ENCODE results near the gene ANKRD22.

Gene ANKRD22

GRCh38 chr10:88877298-88877697, 25.7 kb upstream of the ANKRD22 start:
- no peaks in the 10 kb centered on the region for H3K27me3 ChIP-seq (ENCODE audit: insufficient read depth, low read length)
- H3K4me1 ChIP-seq (ENCODE audit: insufficient read depth, low read length, severe bottlenecking) = peaks cover 21% of the 10 kb centered on the region
- no peaks in the 10 kb centered on the region for H3F3A ChIP-seq (ENCODE audit: insufficient read depth, low read length)
- peaks cover 6% of the 10 kb centered on the region; the same call in 1 of the 2 replicates for H3K79me2 ChIP-seq (ENCODE audit: insufficient read depth, low read length)
- H3K9ac ChIP-seq (ENCODE audit: low read length) = no peak overlapping the region
- no peak overlapping the region for H3K27ac ChIP-seq (ENCODE audit: low read depth, low read length, poor library complexity, severe bottlenecking)
- H3K4me2 ChIP-seq (ENCODE audit: low read length) = no peak overlapping the region
- H2AFZ ChIP-seq (ENCODE audit: low read length) = no peak overlapping the region
- H4K20me1 ChIP-seq (ENCODE audit: insufficient read depth, low read length) = no peaks in the 10 kb centered on the region
- H3K4me3 ChIP-seq (ENCODE audit: low read depth, low read length, poor library complexity, severe bottlenecking) = no peak overlapping the region
- no peak for TF ChIP-seq EZH2 (IDR thresholded peaks at IDR 0.05; ENCODE audit: borderline replicate concordance, low read length)
- TF ChIP-seq CTCF (IDR thresholded peaks at IDR 0.05; ENCODE audit: low read length) = no peak
- no peaks in the 10 kb centered on the region for H3K9me3 ChIP-seq (ENCODE audit: low read length)
- no peaks in the 10 kb centered on the region for H3K36me3 ChIP-seq (ENCODE audit: insufficient read depth, low read length)
- H3K9me2 ChIP-seq (ENCODE audit: low read depth, low read length) = no peaks in the 10 kb centered on the region

GRCh38 chr10:88875081-88875480, 23.4 kb upstream of the ANKRD22 start:
- H3K9me3 ChIP-seq (ENCODE audit: low read length) = no peaks in the 10 kb centered on the region

GRCh38 chr10:88874281-88874680, 22.6 kb upstream of the ANKRD22 start:
- no peaks in the 10 kb centered on the region for H3K36me3 ChIP-seq (ENCODE audit: insufficient read depth, low read length)
- no peak overlapping the region for H3K4me3 ChIP-seq (ENCODE audit: low read depth, low read length, poor library complexity, severe bottlenecking)
- H3K9me3 ChIP-seq (ENCODE audit: low read length) = no peaks in the 10 kb centered on the region
- TF ChIP-seq EZH2 (IDR thresholded peaks at IDR 0.05; ENCODE audit: borderline replicate concordance, low read length) = no peak
- TF ChIP-seq CTCF (IDR thresholded peaks at IDR 0.05; ENCODE audit: low read length) = no peak
- H3K79me2 ChIP-seq (ENCODE audit: insufficient read depth, low read length) = no peaks in the 10 kb centered on the region
- peaks cover 4% of the 10 kb centered on the region for H3K4me1 ChIP-seq (ENCODE audit: insufficient read depth, low read length, severe bottlenecking)
- no peaks in the 10 kb centered on the region for H3K27me3 ChIP-seq (ENCODE audit: insufficient read depth, low read length)
- H3K4me2 ChIP-seq (ENCODE audit: low read length) = no peak overlapping the region
- no peaks in the 10 kb centered on the region for H4K20me1 ChIP-seq (ENCODE audit: insufficient read depth, low read length)
- no peak overlapping the region for H2AFZ ChIP-seq (ENCODE audit: low read length)
- no peak overlapping the region for H3K9ac ChIP-seq (ENCODE audit: low read length)
- no peaks in the 10 kb centered on the region for H3K9me2 ChIP-seq (ENCODE audit: low read depth, low read length)
- no peaks in the 10 kb centered on the region for H3F3A ChIP-seq (ENCODE audit: insufficient read depth, low read length)
- no peak overlapping the region for H3K27ac ChIP-seq (ENCODE audit: low read depth, low read length, poor library complexity, severe bottlenecking)

More at GRCh38 chr10:88875081-88875480, 23.4 kb upstream of the ANKRD22 start:
- H3K36me3 ChIP-seq (ENCODE audit: insufficient read depth, low read length) = no peaks in the 10 kb centered on the region
- no peaks in the 10 kb centered on the region for H3K9me2 ChIP-seq (ENCODE audit: low read depth, low read length)
- H3K27me3 ChIP-seq (ENCODE audit: insufficient read depth, low read length) = no peaks in the 10 kb centered on the region
- H3F3A ChIP-seq (ENCODE audit: insufficient read depth, low read length) = no peaks in the 10 kb centered on the region
- no peak overlapping the region for H3K9ac ChIP-seq (ENCODE audit: low read length)
- peaks cover 12% of the 10 kb centered on the region for H3K4me1 ChIP-seq (ENCODE audit: insufficient read depth, low read length, severe bottlenecking)
- no peaks in the 10 kb centered on the region for H3K79me2 ChIP-seq (ENCODE audit: insufficient read depth, low read length)
- H3K27ac ChIP-seq (ENCODE audit: low read depth, low read length, poor library complexity, severe bottlenecking) = no peak overlapping the region
- no peak overlapping the region for H2AFZ ChIP-seq (ENCODE audit: low read length)
- no peak overlapping the region for H3K4me3 ChIP-seq (ENCODE audit: low read depth, low read length, poor library complexity, severe bottlenecking)
- no peak for TF ChIP-seq EZH2 (IDR thresholded peaks at IDR 0.05; ENCODE audit: borderline replicate concordance, low read length)
- no peak for TF ChIP-seq CTCF (IDR thresholded peaks at IDR 0.05; ENCODE audit: low read length)
- no peaks in the 10 kb centered on the region for H4K20me1 ChIP-seq (ENCODE audit: insufficient read depth, low read length)
- no peak overlapping the region for H3K4me2 ChIP-seq (ENCODE audit: low read length)

Measured in OCI-LY1 (cell line).